Skeletal muscle tissue (tissue), 4 donors: ENCODE measurements around the gene TNFRSF6B. TPM values are rescaled to one million over a fixed set of nuclear protein-coding genes. Genes with fewer than 3 reads are reported as not detected.
"Not testable (repeated sequence)": the region's sequence is repeated elsewhere in the genome, so short reads cannot be mapped to it uniquely, and the experiment has no call there.

Experiments used
- H3K27ac ChIP-seq: one replicate; pipeline ENCODE4 v1.7.0; 2013; ENCODE audit warnings: mild to moderate bottlenecking, low read depth, low read length, inconsistent platforms
- H3K27me3 ChIP-seq, 3 donors: one replicate each; pipeline ENCODE4 v1.7.0; 2013; ENCODE audit warnings: low read length in 3 of 3; ENCODE audit not compliant: control insufficient read depth in 3 of 3, insufficient read depth in 3 of 3
- H3K36me3 ChIP-seq, 3 donors: one replicate each; pipeline ENCODE4 v1.7.0; 2013; ENCODE audit warnings: low read length in 3 of 3; ENCODE audit not compliant: control insufficient read depth in 3 of 3, insufficient read depth in 3 of 3
- H3K4me1 ChIP-seq, 3 donors: one replicate each; pipeline ENCODE4 v1.7.0; 2013; ENCODE audit warnings: low read length in 3 of 3, mild to moderate bottlenecking in 3 of 3; ENCODE audit not compliant: control insufficient read depth in 3 of 3, insufficient read depth in 3 of 3
- H3K4me3 ChIP-seq, 3 donors: one replicate each; pipeline ENCODE4 v1.7.0; 2013; ENCODE audit warnings: low read length in 3 of 3
- H3K9ac ChIP-seq, 3 donors: one replicate each; pipeline ENCODE4 v1.7.0; 2013; ENCODE audit warnings: low read length in 3 of 3, mild to moderate bottlenecking in 3 of 3, moderate library complexity in 2 of 3, low read depth in 1 of 3
- H3K9me3 ChIP-seq, 3 donors: one replicate each; pipeline ENCODE4 v1.7.0; 2013; ENCODE audit warnings: low read length in 3 of 3; ENCODE audit not compliant: control insufficient read depth in 3 of 3
- total RNA-seq: library from RNA; depleted of rRNA; stranded (reverse); fragments of >200 nt; gene quantifications from one replicate; pipeline ENCODE4 v1.2.3, GENCODE V29; 2014
- donor health status: Osteomylitis.

Gene TNFRSF6B
- total RNA-seq, 1 donor from 2014 or later: not detected

GRCh38 chr20:63730189-63730733 lies 33.8 kb downstream of the TNFRSF6B start:
- peaks cover 22 to 30% (median 26%) of the 10 kb centered on the region in 3 donors for H3K36me3 ChIP-seq
- H3K4me3 ChIP-seq, H3K27ac ChIP-seq, H3K27me3 ChIP-seq, H3K9ac ChIP-seq, H3K9me3 ChIP-seq, H3K4me1 ChIP-seq: not testable (repeated sequence)

GRCh38 chr20:63731410-63731809 lies 35.0 kb downstream of the TNFRSF6B start:
- no peaks in the 10 kb centered on the region for H3K27me3 ChIP-seq
- no peak overlapping the region for H3K9ac ChIP-seq
- H3K36me3 ChIP-seq: peaks cover 30 to 35% (median 31%) of the 10 kb centered on the region in 3 donors
- H3K4me3 ChIP-seq: no peak overlapping the region
- peaks cover 0 to 6% (median 2%) of the 10 kb centered on the region in 3 donors for H3K4me1 ChIP-seq
- no peak overlapping the region for H3K27ac ChIP-seq
- H3K9me3 ChIP-seq: no peaks in the 10 kb centered on the region

- peaks cover 30 to 32% (median 31%) of the 10 kb centered on the region in 3 donors for H3K36me3 ChIP-seq
- peaks cover 0 to 6% (median 4%) of the 10 kb centered on the region in 3 donors for H3K4me1 ChIP-seq
- no peak overlapping the region for H3K27ac ChIP-seq
Measured at GRCh38 chr20:63732118-63733095, 36.0 kb downstream of the TNFRSF6B start.

GRCh38 chr20:63733117-63733516 lies 36.7 kb downstream of the TNFRSF6B start:
- Histone ChIP-seq H3K27me3 (no peaks in the 10 kb centered on the region), H3K9ac (no peak overlapping the region), H3K27ac (no peak overlapping the region), H3K36me3 (peaks cover 30 to 32% (median 31%) of the 10 kb centered on the region in 3 donors), H3K4me1 (peaks cover under 1 to 8% (median 5%) of the 10 kb centered on the region in 3 donors), H3K4me3 (no peak overlapping the region), H3K9me3 (no peaks in the 10 kb centered on the region)

More at GRCh38 chr20:63732118-63733095, 36.0 kb downstream of the TNFRSF6B start:
- Histone ChIP-seq H3K27me3 (no peaks in the 10 kb centered on the region), H3K9me3 (no peaks in the 10 kb centered on the region), H3K4me3 (no peak overlapping the region), H3K9ac (no peak overlapping the region)

GRCh38 chr20:63733579-63734081 lies 37.2 kb downstream of the TNFRSF6B start:
- Histone ChIP-seq H3K9me3 (no peaks in the 10 kb centered on the region), H3K4me1 (peaks cover 6 to 13% (median 10%) of the 10 kb centered on the region in 3 donors), H3K4me3 (no peak overlapping the region), H3K27ac (no peak overlapping the region), H3K27me3 (no peaks in the 10 kb centered on the region), H3K36me3 (peaks cover 27 to 31% (median 30%) of the 10 kb centered on the region in 3 donors), H3K9ac (no peak overlapping the region)

- no peak overlapping the region for H3K9ac ChIP-seq
- H3K27ac ChIP-seq: no peak overlapping the region
- H3K36me3 ChIP-seq: peaks cover 27 to 31% (median 30%) of the 10 kb centered on the region in 3 donors
- H3K4me3 ChIP-seq: no peak overlapping the region
- H3K27me3 ChIP-seq: no peaks in the 10 kb centered on the region
- peaks cover 7 to 14% (median 14%) of the 10 kb centered on the region in 3 donors for H3K4me1 ChIP-seq
- no peaks in the 10 kb centered on the region for H3K9me3 ChIP-seq
Measured at GRCh38 chr20:63734111-63734945, 37.9 kb downstream of the TNFRSF6B start.

- Histone ChIP-seq H3K4me3 (no peak overlapping the region), H3K4me1 (peaks cover 7 to 14% (median 13%) of the 10 kb centered on the region in 3 donors), H3K9ac (no peak overlapping the region), H3K27me3 (no peaks in the 10 kb centered on the region), H3K36me3 (peaks cover 25 to 29% (median 25%) of the 10 kb centered on the region in 3 donors), H3K27ac (no peak overlapping the region), H3K9me3 (no peaks in the 10 kb centered on the region)
Measured at GRCh38 chr20:63734946-63735858, 38.8 kb downstream of the TNFRSF6B start.

DNA sequence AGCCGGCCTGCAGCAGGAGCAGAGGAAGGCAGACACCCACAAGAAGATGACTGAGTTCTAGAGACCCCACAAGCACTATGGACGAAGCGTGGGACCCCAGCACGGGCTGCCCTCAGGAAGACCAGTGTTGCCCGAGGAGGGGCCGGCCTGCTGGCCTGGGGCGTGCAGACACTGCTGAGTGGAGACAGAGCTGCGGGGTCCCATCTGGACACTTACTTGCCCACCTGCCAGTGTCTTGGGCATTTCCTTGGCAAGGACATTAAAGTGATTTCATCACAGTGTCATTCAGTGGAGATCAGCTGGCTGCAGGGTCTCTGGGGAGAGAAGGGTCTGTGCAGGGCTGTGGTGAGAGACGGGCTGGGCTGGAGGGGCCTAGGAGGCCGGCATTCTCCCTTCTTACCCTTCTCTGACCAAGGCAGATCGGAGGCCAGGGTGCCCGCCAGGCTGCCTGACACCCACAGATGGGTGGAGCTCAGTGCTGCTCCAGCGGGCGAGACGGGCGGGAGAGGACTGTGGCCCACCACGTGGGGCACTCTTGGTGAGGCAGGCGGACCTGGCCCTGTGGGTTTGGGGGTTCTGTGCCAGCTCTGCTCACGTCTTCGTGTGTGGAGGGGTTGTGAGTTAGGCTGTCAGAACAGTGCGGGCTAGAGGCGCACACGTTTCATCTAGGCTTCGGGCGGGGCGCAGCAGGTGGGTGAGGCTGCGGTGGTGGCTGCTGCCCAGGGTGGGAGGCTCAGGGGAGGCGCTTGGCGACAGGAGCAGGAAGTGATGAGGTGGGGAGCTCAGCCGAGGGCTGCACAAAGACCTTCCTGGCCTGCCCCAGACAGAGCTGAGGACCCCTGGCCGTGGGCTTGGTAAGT lies 39.6 kb downstream of the TNFRSF6B start, which contains the start of gene LIME1:
TSS of gene LIME1 (plus strand) at position 806 of the 860 bp plus-strand sequence. CDS start 886 bp downstream, outside the sequence.
- Histone ChIP-seq H3K4me1 (peaks cover 13 to 20% (median 20%) of the 10 kb centered on the region in 3 donors), H3K9ac (no peak within 1 kb of the TSS), H3K9me3 (no peaks in the 10 kb centered on the region), H3K27ac (no peak within 1 kb of the TSS), H3K4me3 (no peak within 1 kb of the TSS), H3K36me3 (peaks cover 22 to 29% (median 25%) of the 10 kb centered on the region in 3 donors), H3K27me3 (no peaks in the 10 kb centered on the region)
